K562 (cell line): ENCODE measurements around the gene SLC17A9. TPM values are rescaled to one million over a fixed set of nuclear protein-coding genes. Genes with fewer than 3 reads are reported as not detected.

Experiments
- ATAC-seq: fragments of 200-7000 bp; cut with Tn5 transposase; 3 replicates; pipeline ENCODE4 v1.9.1; 2020; ENCODE audit warnings: moderate library complexity
- BruUV-seq: library from RNA; stranded (reverse); fragments of 400-500 nt; replicated peaks from 2 replicates; lab custom pipeline; 2021; lab: Mats Ljungman, UMichigan
- CTCF ChIA-PET: fragments of 300-600 bp; formaldehyde crosslinking; extraction: SDS; loops from one replicate; lab custom pipeline; 2021; ENCODE audit warnings: low intra/inter-chr PET ratio; lab: Yijun Ruan, JAX
- POLR2A ChIA-PET: fragments of 300-600, 350-650 bp; sonication (Branson Sonifier 250); formaldehyde crosslinking; extraction: SDS; loops from one replicate; lab custom pipeline; 2021; ENCODE audit warnings: antibody characterized with exemption, inconsistent platforms; lab: Yijun Ruan, JAX
- DNase-seq, 4 experiments: peaks; one replicate each; pipeline versions ENCODE4 v3.0.0 to v3.0.0-alpha.2; 2011 to 2018; ENCODE audit warnings: low spot score in 3 of 4, mixed read lengths in 3 of 4; ENCODE audit errors: extremely low read depth in 1 of 4
- FAIRE-seq: peaks from 2 replicates; lab custom pipeline; 2011; peaks lifted over from hg19 to GRCh38; lab: Jason Lieb, UNC
- H2AFZ ChIP-seq: 2 replicates; pipeline ENCODE4 v1.6.0; 2011; ENCODE audit warnings: low read depth, low read length, control low read depth, inconsistent platforms
- H3K27ac ChIP-seq: fragments of 200-600 bp; 3 replicates; pipeline ENCODE4 v1.8.0; 2011; ENCODE audit warnings: low read depth, mild to moderate bottlenecking, control low read depth, inconsistent platforms, low read length, moderate library complexity, mixed read lengths; ENCODE audit errors: extremely low read depth
- H3K27me3 ChIP-seq, 2 experiments: fragments of 300-600 bp in 1 of 2; 2 replicates in 1 of 2; 3 replicates in 1 of 2; pipeline versions ENCODE4 v1.6.0 to v1.8.0; 2011; ENCODE audit warnings: inconsistent platforms in 2 of 2, low read length in 2 of 2, mild to moderate bottlenecking in 1 of 2, mixed read lengths in 1 of 2, moderate library complexity in 1 of 2; ENCODE audit not compliant: control insufficient read depth in 2 of 2, insufficient read depth in 2 of 2
- H3K36me3 ChIP-seq: fragments of 300-600 bp; 3 replicates; pipeline ENCODE4 v1.8.0; 2011; ENCODE audit warnings: mild to moderate bottlenecking, low read length, inconsistent platforms; ENCODE audit not compliant: control insufficient read depth, insufficient read depth
- H3K4me1 ChIP-seq, 2 experiments: fragments of 200-600 bp in 1 of 2; replicated peaks in 1 of 2; 2 replicates in 1 of 2; 3 replicates in 1 of 2; pipeline versions ENCODE4 v1.5.1 to v1.8.0; 2011; ENCODE audit warnings: inconsistent platforms in 2 of 2, low read length in 2 of 2, mild to moderate bottlenecking in 1 of 2, mixed read lengths in 1 of 2, moderate library complexity in 1 of 2; ENCODE audit not compliant: control insufficient read depth in 2 of 2, insufficient read depth in 2 of 2
- H3K4me2 ChIP-seq: 2 replicates; pipeline ENCODE4 v1.6.1; 2011; ENCODE audit warnings: low read length, control low read depth, inconsistent platforms, mixed read lengths; ENCODE audit not compliant: insufficient read depth
- H3K4me3 ChIP-seq: fragments of 200-600 bp; sonication (generic), shearing (Covaris generic); 2 replicates; pipeline ENCODE4 v1.5.1; 2016; ENCODE audit warnings: control low read depth, inconsistent platforms
- H3K79me2 ChIP-seq: fragments of 200-600 bp; 3 replicates; pipeline ENCODE4 v1.8.0; 2011; ENCODE audit warnings: low read length, inconsistent platforms; ENCODE audit not compliant: control insufficient read depth, insufficient read depth
- H3K9ac ChIP-seq, 2 experiments: 2 replicates each; pipeline versions ENCODE4 v1.6.0 to v1.6.1; 2011; ENCODE audit warnings: low read depth in 2 of 2, low read length in 2 of 2, control low read depth in 1 of 2, inconsistent platforms in 1 of 2, mild to moderate bottlenecking in 1 of 2, mixed read lengths in 1 of 2; ENCODE audit not compliant: insufficient read depth in 1 of 2
- H3K9me1 ChIP-seq: one replicate; pipeline ENCODE4 v1.6.0; 2011; ENCODE audit warnings: inconsistent platforms, mild to moderate bottlenecking, low read length, moderate library complexity; ENCODE audit not compliant: control insufficient read depth, insufficient read depth
- H3K9me3 ChIP-seq: replicated peaks from 2 replicates; pipeline ENCODE4 v1.5.1; 2011; ENCODE audit warnings: low read depth, low read length, inconsistent platforms; ENCODE audit not compliant: control insufficient read depth, insufficient read depth
- H4K20me1 ChIP-seq: replicated peaks from 2 replicates; pipeline ENCODE4 v1.6.1; 2011; ENCODE audit warnings: low read length, inconsistent platforms, mixed read lengths; ENCODE audit not compliant: control insufficient read depth, insufficient read depth
- BACH1 ChIP-seq: fragments of 200-800 bp; sonication (Bioruptor generic); IDR thresholded peaks from 2 replicates; pipeline ENCODE4 v1.6.1; 2016; ENCODE audit warnings: missing genetic modification characterization, missing compliant biosample characterization
- GABPA ChIP-seq: fragments of 200-800 bp; sonication (Bioruptor generic); conservative IDR thresholded peaks from 2 replicates; pipeline ENCODE4 v1.6.1; 2016; ENCODE audit warnings: low read depth, missing genetic modification characterization, missing compliant biosample characterization
- HCFC1 ChIP-seq: IDR thresholded peaks from 2 replicates; pipeline ENCODE4 v1.6.1; 2012; ENCODE audit warnings: low read depth, low read length, improper control_type of control experiment
- MAZ ChIP-seq, 2 experiments: fragments of 450-650 bp in 1 of 2; sonication (generic) in 1 of 2; formaldehyde crosslinking; IDR thresholded peaks in 1 of 2; conservative IDR thresholded peaks in 1 of 2; 2 replicates each; pipeline versions ENCODE4 v1.4.0 to v1.5.0; 2020; ENCODE audit warnings: mild to moderate bottlenecking in 1 of 2, missing genetic modification reagents in 1 of 2
- RBBP5 ChIP-seq: fragments of 200-600 bp; sonication (generic); IDR thresholded peaks from 2 replicates; pipeline ENCODE4 v1.6.1; 2012; ENCODE audit warnings: borderline replicate concordance, mild to moderate bottlenecking, low read length, control low read depth, inconsistent platforms; ENCODE audit not compliant: insufficient read depth, poor library complexity, severe bottlenecking
- SAFB2 ChIP-seq: fragments of 200-400 bp; formaldehyde crosslinking; IDR thresholded peaks from 2 replicates; pipeline ENCODE4 v1.6.1; 2018; ENCODE audit warnings: borderline replicate concordance, low read length, low read depth, moderate library complexity; ENCODE audit not compliant: severe bottlenecking
- SMARCC2 ChIP-seq: fragments of 450-650 bp; IDR thresholded peaks from 2 replicates; pipeline ENCODE4 v1.6.1; 2017; ENCODE audit warnings: antibody characterized with exemption, moderate library complexity, mild to moderate bottlenecking, low read depth
- WHSC1 ChIP-seq: IDR thresholded peaks from one replicate; pipeline ENCODE4 v1.6.1; 2012; ENCODE audit warnings: low read length, control low read depth, inconsistent platforms
- ZBTB1 ChIP-seq: sonication (generic); formaldehyde crosslinking; IDR thresholded peaks from 2 replicates; pipeline ENCODE4 v1.8.1; 2023; ENCODE audit warnings: missing genetic modification reagents, low read depth, mild to moderate bottlenecking, borderline replicate concordance
- ZBTB11 ChIP-seq, 3 experiments: fragments of 200-800 bp in 1 of 3; fragments of 250-450 bp in 1 of 3; fragments of 450-650 bp in 1 of 3; sonication (Bioruptor Pico) in 1 of 3; sonication (Bioruptor generic) in 1 of 3; formaldehyde crosslinking in 1 of 3; IDR thresholded peaks; 2 replicates each; pipeline versions ENCODE4 v1.6.1 to v1.8.0; 2016 to 2022; ENCODE audit warnings: mild to moderate bottlenecking in 2 of 3, missing genetic modification characterization in 2 of 3, missing compliant biosample characterization in 1 of 3, moderate library complexity in 1 of 3
- ZNF239 ChIP-seq: fragments of 250-450 bp; sonication (Bioruptor Pico); IDR thresholded peaks from 2 replicates; pipeline ENCODE4 v1.4.0; 2020; ENCODE audit warnings: mild to moderate bottlenecking
- WGBS: fragments of 100-300 bp; shearing (Covaris generic); methylation state at CpG from one replicate; pipeline ENCODE4 v1.1.6; 2016; ENCODE audit warnings: low coverage, mixed read lengths; ENCODE audit not compliant: insufficient coverage; ENCODE audit errors: missing lambda C conversion rate; 5-methylcytosine and 5-hydroxymethylcytosine counted together
- in situ Hi-C: fragments of 300-500 bp; cut with MboI; formaldehyde crosslinking; loops from 4 replicates; pipeline ENCODE4 v1.15.0; 2018; ENCODE audit warnings: inconsistent platforms, mixed read lengths
- intact Hi-C: fragments of 100-400 bp; cut with micrococcal nuclease; formaldehyde crosslinking; loops from 2 replicates; pipeline ENCODE4 v1.14.2; 2022
- polyA plus RNA-seq, 8 experiments: library from polyadenylated mRNA; depleted of rRNA in 4 of 8; stranded (reverse) in 5 of 8; unstranded in 3 of 8; fragments of >200 nt; fragmentation: Nextera tagmentation in 2 of 8; fragmentation: Illumina TruSeq in 1 of 8; extraction: Ambion mirVana in 2 of 8; extraction: Trizol in 1 of 8; gene quantifications; 2 replicates each; pipeline versions ENCODE4 v1.2.1 to v1.2.3, GENCODE V29; 2011 to 2014; ENCODE audit warnings: inconsistent platforms in 1 of 8, missing spikeins in 1 of 8
- total RNA-seq, 7 experiments: library from RNA; depleted of rRNA in 6 of 7; stranded (reverse); fragments of >200 nt in 6 of 7; fragmentation: Illumina TruSeq in 2 of 7; extraction: Trizol in 2 of 7; gene quantifications; 2 replicates each; pipeline versions ENCODE4 v1.2.1 to v1.2.3, GENCODE V29; 2011 to 2021; ENCODE audit warnings: low replicate concordance in 1 of 7

The SLC17A9 gene
- total and polyA plus RNA-seq, 9 of the 15 experiments (the other 6 are each of a cell fraction or from before 2014, with no cell fraction given): 0.04 to 0.31 TPM; not detected in 7

GRCh38 chr20:63013207-63013606, 60.7 kb downstream of the SLC17A9 start:
- FAIRE-seq (no peak), DNase-seq (no peak)
- ChIA-PET CTCF (no interaction called here), POLR2A (no interaction called here)
- Histone ChIP-seq H3K36me3 (no peaks in the 10 kb centered on the region), H3K27me3 (peaks cover 56 to 72% of the 10 kb centered on the region in 2 experiments), H3K79me2 (no peaks in the 10 kb centered on the region), H3K4me2 (no peak overlapping the region), H2AFZ (no peak overlapping the region), H4K20me1 (no peaks in the 10 kb centered on the region; the same call in none of the 2 replicates), H3K27ac (no peak overlapping the region), H3K9ac (no peak overlapping the region), H3K4me1 (peaks cover 5 to 37% of the 10 kb centered on the region in 2 experiments; a peak in 3 of 5 replicates), H3K9me1 (no peaks in the 10 kb centered on the region)
- no TSS peak for BruUV-seq
- intact Hi-C loops: no loop called here
- TF ChIP-seq ZNF239 (CRISPR knock-in tag): no peak
- TF ChIP-seq BACH1 (tag): no peak
- TF ChIP-seq RBBP5: no peak
- no peak for TF ChIP-seq MAZ (CRISPR knock-in tag; conservative IDR thresholded peaks at IDR 0.05 in 1 of 2, IDR thresholded peaks at IDR 0.05 in 1 of 2)
- TF ChIP-seq, all 486 proteins: peak for 0
- in situ Hi-C loops: loop anchor here (10.0 kb wide), 1 partner anchor 188 kb away; no protein-coding TSS in a partner anchor
- 0 out of 2 replicates have a peak, but pooled peaks cover 3% of the 10 kb centered on the region for H3K9me3 ChIP-seq
- no peak overlapping the region for H3K4me3 ChIP-seq
- no peak for ATAC-seq

GRCh38 chr20:63014287-63014686, 61.8 kb downstream of the SLC17A9 start:
- ChIA-PET CTCF (no interaction called here), POLR2A (interaction anchor here (0.5 to 1.5 kb wide), 4 partner anchors 12 to 44 kb away, joined by 3 to 4 read pairs (median 4); no protein-coding TSS in a partner anchor)
- no peak for DNase-seq
- Histone ChIP-seq H3K36me3 (no peaks in the 10 kb centered on the region), H4K20me1 (no peaks in the 10 kb centered on the region; the same call in none of the 2 replicates), H3K4me2 (no peak overlapping the region), H2AFZ (no peak overlapping the region), H3K79me2 (no peaks in the 10 kb centered on the region), H3K27me3 (peaks cover 62 to 72% of the 10 kb centered on the region in 2 experiments), H3K4me3 (no peak overlapping the region), H3K9ac (no peak overlapping the region), H3K9me1 (no peaks in the 10 kb centered on the region), H3K27ac (no peak overlapping the region), H3K4me1 (peaks cover 5 to 27% of the 10 kb centered on the region in 2 experiments; a peak in 3 of 5 replicates), H3K9me3 (0 out of 2 replicates have a peak, but pooled peaks cover 3% of the 10 kb centered on the region)
- in situ Hi-C loops (loop anchor here (10.0 kb wide), 1 partner anchor 189 kb away; no protein-coding TSS in a partner anchor), intact Hi-C loops (no loop called here)
- no peak for ATAC-seq
- FAIRE-seq: no peak
- 0% methylated on average over 5 of the region's 12 CpGs for WGBS
- no TSS peak for BruUV-seq
- TF ChIP-seq ZBTB1 (CRISPR knock-in tag) (no peak), SMARCC2 (no peak), GABPA (tag) (no peak), WHSC1 (no peak), HCFC1 (no peak), ZBTB11 (CRISPR knock-in tag; IDR thresholded peaks at IDR 0.05) (no peak), SAFB2 (no peak)
